MV-4-11 (cell line): ENCODE data around the gene PSG4.
"Not testable (repeated sequence)": the region's sequence is repeated elsewhere in the genome, so short reads cannot be mapped to it uniquely, and the experiment has no call there.

Source experiments
- DNase-seq: peaks from one replicate; lab custom pipeline; 2025; lab: John Stamatoyannopoulos, UW

The PSG4 gene

DNA sequence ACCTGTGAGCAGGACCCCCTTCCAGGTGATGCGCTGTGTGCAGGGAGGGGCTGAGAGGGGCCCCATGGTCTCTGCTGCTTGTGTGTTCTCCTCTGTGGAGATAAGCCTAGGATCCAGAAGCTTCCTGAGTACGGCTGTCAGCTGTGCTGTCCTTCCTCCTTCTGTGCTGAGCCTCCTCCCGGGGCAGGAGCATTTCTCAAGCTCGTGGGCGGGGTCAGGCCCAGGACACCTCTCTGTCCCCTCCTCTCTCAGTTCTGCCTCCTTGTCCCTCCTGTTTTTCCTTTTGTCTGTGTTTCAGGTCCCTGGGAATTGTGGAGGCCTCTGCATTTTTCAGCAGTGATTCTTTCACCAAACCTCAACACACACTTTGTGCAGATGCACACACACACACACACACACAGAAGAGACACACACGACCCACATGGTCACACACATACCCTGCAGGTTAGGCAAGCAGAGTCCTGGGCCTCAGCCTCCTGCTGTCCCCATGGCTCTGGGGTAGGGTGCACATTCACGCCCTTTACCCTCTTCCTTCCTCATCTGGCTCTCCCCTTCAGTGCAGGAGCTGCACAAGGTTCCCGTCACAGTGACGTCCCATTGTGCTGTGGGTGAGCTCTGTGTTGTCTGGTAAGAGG lies at the start of gene PSG4:
Gene PSG4, minus strand, starts transcription at position 168 of the 635 bp plus-strand sequence. Its CDS starts 102 bp downstream, at position 66.
- DNase-seq: peak; percentile 53

DNA sequence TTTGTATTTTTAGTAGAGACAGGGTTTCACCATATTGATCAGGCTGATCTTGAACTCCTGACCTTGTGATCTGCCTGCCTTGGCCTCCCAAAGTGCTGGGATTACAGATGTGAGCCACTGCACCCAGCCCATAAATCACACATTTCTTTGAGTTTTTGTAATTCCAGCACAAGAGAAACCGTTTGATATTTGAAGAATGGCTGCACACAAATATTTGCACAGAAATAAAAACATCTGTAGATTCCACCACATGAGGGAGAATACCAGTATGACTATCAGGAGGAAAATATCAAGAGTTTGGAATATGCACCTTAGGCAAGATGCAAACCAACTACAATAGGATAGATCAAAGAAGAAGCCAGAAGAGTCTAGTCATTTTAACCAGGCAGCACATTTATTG lies 46.0 kb upstream of the PSG4 start:
- not testable (repeated sequence) for DNase-seq

DNA sequence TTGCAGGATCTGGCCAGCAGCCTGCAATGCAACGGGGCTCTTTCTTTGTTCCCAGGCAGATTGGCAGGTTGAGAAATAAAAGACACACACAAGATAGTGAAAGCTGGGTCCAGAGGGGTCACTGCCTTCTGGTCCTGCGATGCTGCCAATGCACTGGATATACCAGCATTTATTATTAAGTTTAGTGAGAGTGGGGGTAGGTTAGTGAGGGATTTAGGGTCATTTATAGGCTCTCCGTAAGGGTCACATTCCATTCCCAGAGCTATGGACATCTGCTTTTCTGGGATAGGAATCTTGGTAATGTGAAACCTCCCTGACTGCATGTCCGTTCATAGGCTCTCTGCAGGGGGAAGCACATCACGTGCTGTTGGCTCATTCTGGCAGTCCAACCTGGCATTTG lies 44.9 kb upstream of the PSG4 start:
- DNase-seq: not testable (repeated sequence)

DNA sequence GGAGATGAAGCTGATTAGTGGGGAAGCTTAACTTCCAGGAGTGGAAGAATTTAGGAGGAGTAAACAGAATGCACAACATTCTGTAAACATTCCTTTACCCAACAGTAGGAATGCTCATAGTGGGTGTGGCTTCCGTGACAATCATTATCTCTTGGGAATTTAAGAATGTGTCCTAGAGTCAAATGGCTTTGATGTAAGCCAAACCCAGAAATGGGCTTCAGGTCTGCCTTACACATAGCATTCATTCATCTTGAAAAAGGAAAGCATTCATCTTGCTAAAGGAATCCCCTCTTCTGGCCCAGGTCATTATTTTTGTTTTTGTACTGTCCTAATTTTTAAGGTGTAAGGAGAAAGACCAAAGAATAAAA lies 43.2 kb upstream of the PSG4 start:
- not testable (repeated sequence) for DNase-seq

DNA sequence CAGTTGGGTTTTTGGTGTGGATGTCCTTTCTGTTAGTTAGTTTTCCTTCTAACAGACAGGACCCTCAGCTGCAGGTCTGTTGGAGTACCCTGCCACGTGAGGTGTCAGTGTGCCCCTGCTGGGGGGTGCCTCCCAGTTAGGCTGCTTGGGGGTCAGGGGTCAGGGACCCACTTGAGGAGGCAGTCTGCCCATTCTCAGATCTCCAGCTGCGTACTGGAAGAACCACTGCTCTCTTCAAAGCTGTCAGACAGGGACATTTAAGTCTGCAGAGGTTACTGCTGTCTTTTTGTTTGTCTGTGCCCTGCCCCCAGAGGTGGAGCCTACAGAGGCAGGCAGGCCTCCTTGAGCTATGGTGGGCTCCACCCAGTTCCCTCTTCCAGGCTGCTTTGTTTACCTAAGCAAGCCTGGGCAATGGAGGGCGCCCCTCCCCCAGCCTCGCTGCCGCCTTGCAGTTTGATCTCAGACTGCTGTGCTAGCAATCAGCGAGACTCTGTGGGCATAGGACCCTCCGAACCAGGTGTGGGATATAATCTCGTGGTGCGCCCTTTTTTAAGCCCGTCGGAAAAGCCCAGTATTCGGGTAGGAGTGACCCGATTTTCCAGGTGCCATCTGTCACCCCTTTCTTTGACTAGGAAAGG lies 41.9 kb upstream of the PSG4 start:
- DNase-seq: peak; percentile 19

DNA sequence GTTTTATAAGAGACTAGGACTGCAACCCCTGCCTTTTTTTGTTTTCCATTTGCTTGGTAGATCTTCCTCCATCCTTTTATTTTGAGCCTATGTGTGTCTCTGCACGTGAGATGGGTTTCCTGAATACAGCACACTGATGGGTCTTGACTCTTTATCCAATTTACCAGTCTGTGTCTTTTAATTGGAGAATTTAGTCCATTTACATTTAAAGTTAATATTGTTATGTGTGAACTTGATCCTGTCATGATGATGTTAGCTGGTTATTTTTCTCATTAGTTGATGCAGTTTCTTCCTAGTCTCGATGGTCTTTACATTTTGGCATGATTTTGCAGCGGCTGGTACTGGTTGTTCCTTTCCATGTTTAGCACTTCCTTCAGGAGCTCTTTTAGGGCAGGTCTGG lies 40.4 kb upstream of the PSG4 start:
- not testable (repeated sequence) for DNase-seq

DNA sequence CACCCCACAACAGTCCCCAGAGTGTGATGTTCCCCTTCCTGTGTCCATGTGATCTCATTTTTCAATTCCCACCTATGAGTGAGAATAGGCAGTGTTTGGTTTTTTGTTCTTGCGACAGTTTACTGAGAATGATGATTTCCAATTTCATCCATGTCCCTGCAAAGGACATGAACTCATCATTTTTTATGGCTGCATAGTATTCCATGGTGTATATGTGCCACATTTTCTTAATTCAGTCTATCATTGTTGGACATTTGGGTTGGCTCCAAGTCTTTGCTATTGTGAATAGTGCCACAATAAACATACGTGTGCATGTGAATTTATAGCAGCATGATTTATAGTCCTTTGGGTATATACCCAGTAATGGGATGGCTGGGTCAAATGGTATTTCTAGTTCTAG lies 36.8 kb upstream of the PSG4 start:
- not testable (repeated sequence) for DNase-seq

DNA sequence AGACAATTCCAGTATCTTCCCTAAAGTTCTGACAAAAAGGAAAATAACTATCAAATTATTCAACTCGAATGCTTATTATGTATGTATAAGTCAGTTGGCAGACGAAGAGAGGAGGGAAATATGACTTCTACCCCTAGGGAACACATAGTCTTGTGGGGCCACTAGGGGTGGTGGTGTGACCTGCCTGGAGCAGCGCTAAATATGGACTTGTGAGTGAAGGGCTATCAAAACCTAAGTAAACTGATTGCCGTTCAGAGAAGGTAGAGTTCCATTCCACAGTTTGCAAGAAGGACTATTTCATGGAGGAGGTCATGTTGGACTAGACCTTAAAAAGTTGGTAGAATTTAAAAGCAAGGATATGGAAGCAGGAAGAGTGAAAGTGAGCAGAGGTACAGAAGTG lies 32.8 kb upstream of the PSG4 start:
- not testable (repeated sequence) for DNase-seq

DNA sequence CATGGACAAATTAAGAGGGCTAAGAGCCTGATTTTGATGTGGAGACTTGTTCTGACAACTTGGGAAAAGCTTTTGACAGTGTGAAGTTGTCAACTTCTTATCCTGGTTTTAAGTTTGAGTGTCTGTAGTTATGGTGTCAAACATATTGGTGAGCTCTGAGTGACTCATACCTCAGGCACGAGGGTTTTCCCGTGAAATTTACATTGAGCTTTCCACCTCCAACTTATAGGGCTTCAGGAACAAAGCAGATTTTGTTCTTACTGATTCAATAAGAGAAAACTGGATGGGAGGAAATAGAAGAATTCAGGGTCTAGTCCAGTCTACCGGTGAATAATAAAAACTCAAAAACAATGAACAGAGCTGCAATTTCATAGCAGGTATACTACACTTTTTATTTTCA lies 30.2 kb upstream of the PSG4 start:
- not testable (repeated sequence) for DNase-seq

DNA sequence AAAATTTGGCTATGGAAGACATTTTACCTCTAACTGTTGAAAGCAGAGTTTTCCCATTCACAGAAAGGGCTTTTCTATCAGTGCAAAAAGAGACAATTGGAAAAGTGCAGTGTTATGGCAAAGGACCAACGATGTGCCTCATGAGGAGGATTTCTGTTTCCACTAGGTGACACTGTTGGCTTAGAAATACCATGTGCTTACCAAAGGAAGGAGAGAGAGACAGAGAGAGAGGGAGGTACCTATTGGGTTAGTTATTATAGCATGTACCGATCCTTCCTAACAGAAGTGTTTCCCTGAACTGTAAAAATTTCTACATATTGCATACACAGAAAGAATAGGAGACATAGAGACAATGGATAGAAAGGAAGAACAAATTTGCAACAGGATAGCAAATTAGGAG lies 23.9 kb upstream of the PSG4 start:
- DNase-seq: peak; percentile 38

DNA sequence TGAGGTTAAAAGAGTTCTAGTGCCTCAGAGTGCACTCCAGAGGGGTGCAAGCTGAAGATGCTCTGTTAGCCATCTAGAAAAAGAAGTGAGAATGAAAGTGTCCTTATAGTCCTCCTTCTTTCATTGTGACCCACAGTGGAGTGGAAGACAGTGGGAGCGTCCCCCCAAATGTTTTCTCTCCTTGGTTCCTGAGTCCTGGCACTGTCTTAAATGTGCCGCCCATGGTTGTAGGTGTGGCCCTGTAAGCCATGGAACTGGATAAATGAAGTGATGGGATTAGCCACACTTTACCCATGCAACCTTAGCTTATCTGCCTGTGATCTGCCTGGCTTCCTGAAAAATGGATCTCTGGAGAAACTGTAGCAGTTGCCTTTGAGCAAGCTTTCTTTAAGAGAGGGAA lies 23.3 kb upstream of the PSG4 start:
- DNase-seq: not testable (repeated sequence)

DNA sequence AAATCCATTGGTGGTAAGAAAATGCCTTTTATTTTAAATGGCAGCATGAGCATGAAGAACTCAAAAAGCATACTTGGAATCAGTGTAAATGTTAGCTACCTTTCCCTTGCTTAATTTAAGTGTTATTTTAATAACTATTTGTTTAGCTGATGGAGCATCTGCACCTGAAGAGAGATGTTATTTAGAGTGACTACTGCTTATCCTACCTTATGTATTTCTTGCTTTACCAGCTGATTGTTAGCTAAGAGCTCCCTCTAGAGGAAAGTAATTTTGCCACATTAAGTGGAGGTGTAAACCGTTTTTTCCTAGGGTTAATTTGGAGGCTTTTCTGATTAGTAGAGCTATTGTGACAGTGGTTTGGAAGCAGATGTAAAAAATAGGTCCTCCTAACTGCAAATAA lies 21.5 kb upstream of the PSG4 start:
- not testable (repeated sequence) for DNase-seq

DNA sequence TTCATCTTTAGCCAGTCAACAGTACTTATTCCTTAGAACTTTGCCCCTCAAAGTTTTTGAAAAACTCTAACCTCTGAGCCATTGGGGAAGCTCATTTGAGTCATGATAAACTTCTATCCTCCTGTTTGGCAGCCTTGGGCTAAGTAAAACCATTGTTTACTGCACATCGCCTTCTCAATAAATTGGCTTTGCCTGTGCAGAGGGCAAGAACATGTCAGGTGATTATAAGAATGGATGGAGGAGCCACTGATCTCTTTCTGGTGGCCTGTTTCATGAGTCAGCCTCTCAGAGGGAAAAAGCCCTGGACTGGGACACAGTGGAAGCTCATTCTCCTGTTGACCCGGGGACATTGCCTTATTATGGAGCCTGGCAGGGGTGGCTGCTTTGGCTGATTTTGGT lies 19.4 kb upstream of the PSG4 start:
- no peak for DNase-seq

DNA sequence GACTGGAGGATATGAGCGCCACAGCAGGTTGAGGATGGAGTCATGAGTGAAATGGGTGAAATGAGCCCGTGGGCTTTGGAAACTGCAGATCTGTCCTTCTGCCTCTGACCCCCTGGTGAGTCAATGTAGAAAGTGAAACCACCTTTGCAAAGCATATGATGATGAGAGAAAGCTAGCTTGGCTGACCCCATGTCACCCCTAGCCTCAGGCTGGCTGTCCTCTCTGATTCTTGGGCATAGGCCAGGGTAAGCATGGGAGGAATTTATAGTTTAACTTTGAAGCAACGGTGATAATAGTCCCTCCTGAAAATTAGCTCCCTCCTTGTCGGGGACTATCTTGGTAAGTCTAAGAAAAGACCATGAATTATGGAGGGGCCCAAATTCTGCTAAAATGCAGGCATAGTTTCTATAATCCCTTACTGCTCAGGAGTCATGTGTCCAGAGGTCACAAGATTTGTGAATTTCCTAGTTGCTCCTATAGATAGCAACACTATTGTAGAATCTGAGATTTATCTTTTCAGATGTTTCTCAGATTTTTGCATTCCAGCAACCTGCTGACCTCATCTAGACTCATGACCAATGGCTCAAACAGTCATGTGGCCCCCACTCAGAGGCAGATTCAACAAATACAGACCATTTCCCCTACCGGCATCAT lies 18.9 kb upstream of the PSG4 start:
- DNase-seq: not testable (repeated sequence)

DNA sequence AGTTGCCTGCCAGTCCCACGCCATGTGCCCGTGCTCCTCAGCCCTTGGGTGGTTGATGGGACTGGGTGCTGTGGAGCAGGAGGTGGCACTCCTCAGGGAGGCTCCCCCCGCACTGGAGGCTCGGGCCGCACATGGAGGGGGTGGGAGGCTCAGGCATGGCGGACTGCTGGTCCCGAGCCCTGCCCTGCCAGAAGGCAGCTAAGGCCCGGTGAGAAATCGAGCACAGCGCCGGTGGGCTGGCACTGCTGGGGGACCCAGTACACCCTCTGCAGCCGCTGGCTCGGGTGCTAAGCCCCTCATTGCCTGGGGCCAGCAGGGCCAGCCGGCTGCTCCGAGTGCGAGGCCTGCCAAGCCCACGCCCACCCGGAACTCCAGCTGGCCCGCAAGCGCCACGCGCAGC lies 16.5 kb upstream of the PSG4 start:
- not testable (repeated sequence) for DNase-seq

DNA sequence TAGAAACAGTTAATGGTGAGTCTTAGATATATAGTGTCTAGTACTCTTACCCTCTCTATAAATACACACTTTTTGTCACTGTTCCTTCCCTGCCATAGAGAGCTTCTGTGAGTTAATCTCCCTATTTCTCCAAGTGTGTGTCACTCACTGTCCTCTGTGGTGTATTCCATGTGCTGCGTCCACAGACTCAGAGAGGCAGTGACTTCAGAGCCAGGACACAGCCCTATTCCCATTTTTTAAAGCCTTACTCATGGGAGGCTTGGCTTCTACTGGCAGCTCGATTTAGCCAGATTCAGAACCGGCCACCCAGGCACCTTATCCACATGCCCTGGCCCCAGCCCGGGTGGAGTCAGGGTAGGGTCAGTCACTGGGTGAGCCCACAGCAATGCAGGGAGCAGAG lies 13.7 kb upstream of the PSG4 start:
- not testable (repeated sequence) for DNase-seq

DNA sequence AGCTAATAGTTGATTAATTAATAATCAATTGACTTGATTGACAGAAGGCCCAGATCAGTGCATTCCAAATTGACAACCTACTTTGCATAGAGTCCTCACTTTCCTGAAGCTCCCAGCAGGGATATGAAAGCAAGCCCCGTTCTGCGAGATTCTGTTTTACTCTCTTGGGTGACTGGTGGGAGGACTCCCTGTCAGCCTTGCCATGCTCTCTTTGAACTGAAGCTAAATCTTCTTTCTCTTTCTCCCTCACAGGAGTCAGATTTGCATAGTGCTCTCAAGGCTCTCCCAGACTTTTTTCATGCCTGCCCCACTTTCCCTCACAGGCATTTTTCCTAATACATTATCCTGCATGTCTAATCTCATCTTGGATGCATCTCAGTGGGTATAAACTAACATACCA lies 10.4 kb upstream of the PSG4 start:
- DNase-seq: not testable (repeated sequence)

DNA sequence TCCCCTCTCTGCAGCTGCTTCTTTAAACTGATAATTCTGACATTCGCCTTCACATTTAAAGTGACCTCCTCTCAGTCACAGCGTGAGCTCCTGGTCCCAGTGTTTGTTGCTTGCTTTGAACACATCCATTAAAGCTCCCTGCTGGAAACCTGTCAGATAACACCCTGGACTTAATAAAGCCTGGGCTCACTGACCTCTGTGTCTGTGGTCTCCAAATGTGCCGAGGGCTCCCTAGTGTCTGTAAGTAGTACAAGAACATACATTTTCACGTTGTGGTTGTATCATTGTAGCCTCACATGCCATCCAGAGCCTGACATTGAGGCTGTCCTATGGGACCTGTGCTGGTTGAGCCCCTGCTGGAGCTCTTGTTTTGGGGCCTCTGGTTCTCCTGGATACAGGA lies 2.6 kb upstream of the PSG4 start:
- no peak for DNase-seq

DNA sequence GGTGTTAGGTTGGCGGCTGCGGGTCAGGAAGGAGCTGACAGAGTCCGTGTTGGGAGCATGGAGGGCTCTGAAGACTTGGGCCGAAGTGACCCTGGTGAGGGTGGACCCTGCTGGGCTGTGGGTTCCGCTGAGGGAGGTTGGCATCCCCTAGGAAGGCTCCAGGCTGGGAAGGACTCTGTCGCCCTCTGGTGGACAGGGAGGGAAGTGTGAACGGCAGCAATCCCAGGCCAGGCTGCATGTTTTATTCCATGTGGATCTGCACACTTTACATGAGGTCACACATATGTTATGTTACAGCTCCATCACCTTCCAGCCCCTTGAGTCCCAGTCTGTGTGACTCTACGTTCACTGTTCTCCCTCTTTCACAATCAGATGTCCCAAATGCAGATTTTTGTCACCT lies 1.7 kb upstream of the PSG4 start:
- DNase-seq: not testable (repeated sequence)

DNA sequence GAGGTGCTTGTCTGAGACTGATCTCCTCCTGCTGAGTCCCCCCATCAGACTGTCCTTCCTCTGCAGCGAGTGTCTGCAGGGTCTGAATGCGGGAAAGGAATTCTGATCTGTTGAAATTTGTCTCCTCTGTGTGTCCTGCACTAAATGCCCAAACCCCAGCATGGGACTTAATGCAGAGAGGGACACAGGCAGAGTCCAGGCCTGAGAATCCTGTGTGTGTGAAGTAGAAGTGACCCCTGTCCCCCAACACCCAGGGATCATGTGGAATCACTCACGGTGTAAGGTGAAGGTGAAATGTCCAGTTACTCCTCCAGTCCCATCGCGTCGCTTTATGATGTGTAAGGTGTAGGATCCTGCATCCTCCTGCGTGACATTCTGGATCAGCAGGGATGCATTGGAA lies 1.8 kb downstream of the PSG4 start:
- not testable (repeated sequence) for DNase-seq

DNA sequence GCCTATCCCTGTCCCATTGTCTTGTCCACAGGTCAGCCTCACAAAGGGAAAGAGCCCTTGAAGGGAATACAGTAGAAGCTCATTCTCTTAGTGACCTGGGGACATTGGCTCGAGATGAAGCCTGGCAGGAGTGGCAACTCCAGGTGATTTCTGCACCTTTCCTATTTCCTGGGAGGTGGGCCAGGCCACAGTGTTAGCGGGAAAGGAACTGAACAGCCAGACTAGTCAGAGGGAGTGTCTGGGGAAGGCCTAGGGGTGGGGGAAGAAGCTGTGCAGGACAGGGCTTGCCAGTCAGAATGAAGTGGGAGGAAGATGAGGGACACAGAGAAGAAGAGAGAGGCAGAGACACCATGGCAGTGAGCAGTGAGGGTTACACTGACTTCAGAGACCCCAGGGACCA lies 3.5 kb downstream of the PSG4 start:
- DNase-seq: not testable (repeated sequence)

DNA sequence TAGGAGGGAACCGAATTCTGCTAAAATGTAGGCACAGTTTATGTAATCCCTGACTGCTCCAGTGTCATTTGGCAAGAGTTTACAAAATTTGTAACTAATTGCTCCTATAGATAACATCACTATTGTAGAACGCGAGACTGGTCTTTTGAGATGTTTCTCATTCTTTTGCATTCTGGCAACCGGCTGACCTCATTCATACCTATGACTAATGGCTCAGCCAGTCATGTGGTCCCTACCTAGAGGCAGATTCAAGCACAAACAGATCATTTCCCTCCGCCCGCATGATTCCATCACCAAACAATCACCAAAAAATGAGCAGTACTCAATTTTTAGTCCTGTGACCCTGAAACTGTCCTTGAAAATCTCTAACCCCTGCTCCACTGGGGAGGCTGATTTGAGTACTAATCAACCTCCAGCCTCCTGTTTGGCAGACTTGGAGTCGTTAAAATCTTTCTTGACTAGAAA lies 4.1 kb downstream of the PSG4 start:
- DNase-seq: not testable (repeated sequence)

DNA sequence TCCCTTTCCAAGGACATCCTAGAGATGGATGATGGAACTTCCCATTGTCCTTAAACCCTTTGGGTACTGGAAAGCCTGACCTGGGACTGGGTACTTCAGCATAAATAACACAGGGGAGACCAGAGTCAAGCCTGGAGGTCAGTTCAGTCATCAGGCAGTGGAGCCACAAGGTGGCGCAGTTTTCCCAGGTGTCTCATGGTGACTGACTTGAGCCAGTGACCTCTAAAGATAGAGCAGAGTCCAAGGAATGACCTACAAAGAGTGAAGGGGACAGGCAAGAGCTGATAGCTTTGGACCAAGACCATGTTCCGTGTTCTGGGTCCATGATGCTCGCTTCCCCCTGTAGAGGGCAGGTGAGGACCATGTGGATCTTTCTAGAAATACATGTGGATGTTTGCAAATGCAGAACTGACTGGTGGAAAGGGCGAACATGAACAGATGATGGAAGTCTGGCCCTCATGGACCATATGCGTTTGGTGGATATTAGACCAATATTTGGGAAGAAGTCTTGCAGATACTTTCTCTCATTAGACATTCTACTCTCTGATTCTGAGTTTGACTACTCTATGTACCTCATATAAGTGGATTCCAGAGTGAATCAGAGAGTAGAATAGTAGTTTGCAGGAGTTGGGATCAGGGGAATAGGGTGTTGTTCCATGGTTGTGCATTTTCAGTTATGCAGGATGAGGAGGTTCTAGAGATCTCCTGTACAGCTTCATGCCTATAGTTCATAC lies 6.6 kb downstream of the PSG4 start:
- DNase-seq: peak; percentile 5
